Measurements from ENCODE around the gene CKMT1B.
"Not testable (repeated sequence)": the region's sequence is repeated elsewhere in the genome, so short reads cannot be mapped to it uniquely, and the experiment has no call there.

The CKMT1B gene

GRCh38 chr15:43625106-43625505, 31.3 kb downstream of the CKMT1B start:
- TF ChIP-seq ZNF274 (IDR thresholded peaks at IDR 0.05; ENCODE audit: low read depth, low read length) = no peak
- H3K4me3 ChIP-seq (ENCODE audit: low read length) = no peak overlapping the region

GRCh38 chr15:43626937-43627336, 33.1 kb downstream of the CKMT1B start:
- H3K4me3 ChIP-seq (ENCODE audit: low read length) = not testable (repeated sequence)

GRCh38 chr15:43638464-43639204, 44.8 kb downstream of the CKMT1B start:
- H3K4me3 ChIP-seq (ENCODE audit: low read length) = peak overlapping the region; percentile 42; the same call in 1 of the 2 replicates

Data from GM08714 (cell line).